ENCODE measurements around the gene ANO8. TPM values are rescaled to one million over a fixed set of nuclear protein-coding genes. Genes with fewer than 3 reads are reported as not detected.

ANO8 gene
- total and polyA plus RNA-seq, 2 of the 13 experiments (the other 11 are each of a cell fraction or from before 2014, with no cell fraction given): 1.8 to 3.5 TPM

GRCh38 chr19:17336872-17337674 lies 2.4 kb upstream of the ANO8 start, which contains the start of gene GTPBP3 (continued):
- TF ChIP-seq AFF4 (CRISPR knock-in tag; IDR thresholded peaks at IDR 0.05): no peak
- peak; percentile 75; the same call in 1 of the 2 replicates for TF ChIP-seq ZNF788 (CRISPR knock-in tag; IDR thresholded peaks at IDR 0.05; ENCODE audit: borderline replicate concordance)
- TF ChIP-seq ADNP (CRISPR knock-in tag; IDR thresholded peaks at IDR 0.05): no peak
- TF ChIP-seq NFIB (CRISPR knock-in tag; IDR thresholded peaks at IDR 0.05; ENCODE audit: borderline replicate concordance): no peak
- TF ChIP-seq GATAD1 (CRISPR knock-in tag; IDR thresholded peaks at IDR 0.05): peak; percentile 95
- TF ChIP-seq ZBTB20 (CRISPR knock-in tag; IDR thresholded peaks at IDR 0.05; ENCODE audit: borderline replicate concordance, low read depth): no peak
- no peak for TF ChIP-seq ZBTB38 (CRISPR knock-in tag; IDR thresholded peaks at IDR 0.05)

- H3K9me3 ChIP-seq (ENCODE audit: low read length): no peaks in the 10 kb centered on the region
- H3K27ac ChIP-seq (ENCODE audit: extremely low read length, insufficient read depth, low read length): no peak overlapping the region
- H2AFZ ChIP-seq (ENCODE audit: low read length): no peak overlapping the region
- DNase-seq (ENCODE audit: low spot score) (no peak), ATAC-seq (no peak), FAIRE-seq (no peak)
- in situ Hi-C loops (cut with HindIII; ENCODE audit: extremely low pct_ligation_motif_present, low pct_unique_long_range_greater_than_20kb) (no loop called here), intact Hi-C loops (cut with micrococcal nuclease; ENCODE audit: unreplicated experiment) (loop anchor here (5.0 kb wide), 1 partner anchor 72 kb away; the partner anchor contains the start of gene BST2)
- H3K4me2 ChIP-seq (ENCODE audit: low read depth, low read length): peak overlapping the region; percentile 91
- ChIA-PET POLR2A (interaction anchor here (0.6 to 3.7 kb wide), 3 partner anchors 26 to 71 kb away, joined by 5 to 37 read pairs (median 5); partner anchors contain the start of gene DDA1), CTCF (ENCODE audit: low intra/inter-chr PET ratio, low total read pairs) (no interaction called here)
- H3K4me3 ChIP-seq (replicated peaks in 1 of 3; ENCODE audit: insufficient read depth in 1 of 3, low read depth in 2 of 3, low read length in 3 of 3): no peak overlapping the region
- WGBS (ENCODE audit: low lambda C conversion rate): 70% methylated on average over 10 of the region's 10 CpGs
- peaks cover 7% of the 10 kb centered on the region for H3K79me2 ChIP-seq (ENCODE audit: insufficient read depth, low read length)
- no peaks in the 10 kb centered on the region; a peak in 1 of 5 replicates for H3K27me3 ChIP-seq (ENCODE audit: control insufficient read depth in 1 of 2, insufficient read depth in 2 of 2, low read length in 2 of 2)
- peaks cover 60% of the 10 kb centered on the region for H3K4me1 ChIP-seq (ENCODE audit: insufficient read depth, low read length)
- 0 out of 2 replicates have a peak, but pooled peaks have one; percentile 27 for TF ChIP-seq ZKSCAN8 (CRISPR knock-in tag; IDR thresholded peaks at IDR 0.05; ENCODE audit: borderline replicate concordance)
- TF ChIP-seq NR2F2 (IDR thresholded peaks at IDR 0.05; ENCODE audit: borderline replicate concordance, low read depth): no peak
- TF ChIP-seq ATF3 (CRISPR knock-in tag; IDR thresholded peaks at IDR 0.05): no peak
- TF ChIP-seq ZHX2 (IDR thresholded peaks at IDR 0.05; ENCODE audit: low read depth): no peak
- no peak for TF ChIP-seq ZHX2 (CRISPR knock-in tag; IDR thresholded peaks at IDR 0.05; ENCODE audit: borderline replicate concordance)
- H4K20me1 ChIP-seq (ENCODE audit: insufficient read depth, low read length): no peaks in the 10 kb centered on the region
- H3K9ac ChIP-seq (ENCODE audit: insufficient read depth, low read depth, low read length): no peak overlapping the region
- 0 out of 5 replicates have a peak, but pooled peaks cover 0 to 4% of the 10 kb centered on the region in 2 experiments for H3K36me3 ChIP-seq (replicated peaks in 1 of 2; ENCODE audit: control insufficient read depth in 1 of 2, insufficient read depth in 2 of 2, low read length in 2 of 2)
- BruUV-seq (replicated peaks): no TSS peak
Measured at GRCh38 chr19:17335575-17335974, 920 bp upstream of the ANO8 start.
